HUES64 (cell line): ENCODE measurements around the gene SF3B1.
"Not testable (repeated sequence)": the region's sequence is repeated elsewhere in the genome, so short reads cannot be mapped to it uniquely, and the experiment has no call there.

Experiments
- H3K27ac ChIP-seq: 2 replicates; pipeline ENCODE4 v1.7.0; 2013; ENCODE audit warnings: low read depth, low read length, inconsistent platforms
- H3K27me3 ChIP-seq: 2 replicates; pipeline ENCODE4 v1.6.1; 2013; ENCODE audit warnings: mild to moderate bottlenecking, low read length; ENCODE audit not compliant: insufficient read depth
- H3K36me3 ChIP-seq: 2 replicates; pipeline ENCODE4 v1.6.1; 2013; ENCODE audit warnings: mild to moderate bottlenecking, low read length; ENCODE audit not compliant: insufficient read depth
- H3K4me1 ChIP-seq: 2 replicates; pipeline ENCODE4 v1.6.1; 2013; ENCODE audit warnings: mild to moderate bottlenecking, low read length, moderate library complexity; ENCODE audit not compliant: insufficient read depth
- H3K4me3 ChIP-seq: 2 replicates; pipeline ENCODE4 v1.5.1; 2013; ENCODE audit warnings: mild to moderate bottlenecking, low read length, moderate library complexity
- H3K9ac ChIP-seq: 2 replicates; pipeline ENCODE4 v1.6.1; 2013; ENCODE audit warnings: mild to moderate bottlenecking, low read depth, low read length
- H3K9me3 ChIP-seq: 2 replicates; pipeline ENCODE4 v1.6.1; 2013; ENCODE audit warnings: low read depth, low read length; ENCODE audit not compliant: insufficient read depth
- WGBS: fragments of 150-250, 120-280 bp; methylation state at CpG from one replicate; pipeline ENCODE4 v1.1.7; 2013; ENCODE audit warnings: missing lambda C conversion rate; 5-methylcytosine and 5-hydroxymethylcytosine counted together

SF3B1 gene

GRCh38 chr2:197405582-197405981, 29.2 kb downstream of the SF3B1 start:
- Histone ChIP-seq H3K9me3 (no peaks in the 10 kb centered on the region), H3K4me3 (no peak overlapping the region), H3K9ac (no peak overlapping the region), H3K36me3 (peaks cover 100% of the 10 kb centered on the region), H3K27ac (no peak overlapping the region), H3K27me3 (no peaks in the 10 kb centered on the region), H3K4me1 (no peaks in the 10 kb centered on the region)
- no CpG with 5 or more reads among the region's 2 CpGs for WGBS

GRCh38 chr2:197399887-197400540, 34.8 kb downstream of the SF3B1 start:
- 95% methylated on average over 5 of the region's 6 CpGs for WGBS

GRCh38 chr2:197398913-197399312, 35.9 kb downstream of the SF3B1 start:
- 99% methylated on average over 2 of the region's 2 CpGs for WGBS
- Histone ChIP-seq H3K9me3 (no peaks in the 10 kb centered on the region), H3K27ac (no peak overlapping the region), H3K36me3 (peaks cover 100% of the 10 kb centered on the region), H3K4me1 (no peaks in the 10 kb centered on the region), H3K4me3 (no peak overlapping the region), H3K27me3 (no peaks in the 10 kb centered on the region), H3K9ac (no peak overlapping the region)

More at GRCh38 chr2:197399887-197400540, 34.8 kb downstream of the SF3B1 start:
- H3K27ac ChIP-seq = no peak overlapping the region
- no peak overlapping the region for H3K4me3 ChIP-seq
- no peaks in the 10 kb centered on the region for H3K27me3 ChIP-seq
- no peaks in the 10 kb centered on the region for H3K9me3 ChIP-seq
- no peaks in the 10 kb centered on the region for H3K4me1 ChIP-seq
- peaks cover 100% of the 10 kb centered on the region for H3K36me3 ChIP-seq
- no peak overlapping the region for H3K9ac ChIP-seq

GRCh38 chr2:197391220-197391717, 43.6 kb downstream of the SF3B1 start:
- H3K36me3 ChIP-seq = peaks cover 59% of the 10 kb centered on the region
- no peak overlapping the region for H3K27ac ChIP-seq
- no peaks in the 10 kb centered on the region for H3K27me3 ChIP-seq
- H3K9ac ChIP-seq = no peak overlapping the region
- WGBS = 92% methylated on average over 1 of the region's 1 CpG
- no peaks in the 10 kb centered on the region for H3K4me1 ChIP-seq
- no peak overlapping the region for H3K4me3 ChIP-seq
- H3K9me3 ChIP-seq = no peaks in the 10 kb centered on the region

GRCh38 chr2:197388866-197389587, 45.8 kb downstream of the SF3B1 start:
- WGBS = 84% methylated on average over 4 of the region's 5 CpGs
- Histone ChIP-seq H3K9me3 (no peaks in the 10 kb centered on the region), H3K27ac (no peak overlapping the region)

GRCh38 chr2:197387179-197387578, 47.6 kb downstream of the SF3B1 start:
- no peak overlapping the region for H3K4me3 ChIP-seq
- H3K9me3 ChIP-seq = no peaks in the 10 kb centered on the region
- WGBS = 98% methylated on average over 8 of the region's 8 CpGs
- H3K27me3 ChIP-seq = no peaks in the 10 kb centered on the region
- H3K9ac ChIP-seq = no peak overlapping the region
- H3K27ac ChIP-seq = no peak overlapping the region
- no peaks in the 10 kb centered on the region for H3K4me1 ChIP-seq
- H3K36me3 ChIP-seq = peaks cover 19% of the 10 kb centered on the region

More at GRCh38 chr2:197388866-197389587, 45.8 kb downstream of the SF3B1 start:
- Histone ChIP-seq H3K4me3 (no peak overlapping the region), H3K27me3 (no peaks in the 10 kb centered on the region), H3K9ac (no peak overlapping the region), H3K36me3 (peaks cover 36% of the 10 kb centered on the region), H3K4me1 (no peaks in the 10 kb centered on the region)

GRCh38 chr2:197386242-197386641, 48.6 kb downstream of the SF3B1 start:
- no peak overlapping the region for H3K27ac ChIP-seq
- H3K4me3 ChIP-seq = no peak overlapping the region
- H3K36me3 ChIP-seq = peaks cover 10% of the 10 kb centered on the region
- WGBS = 83% methylated on average over 2 of the region's 2 CpGs
- H3K27me3 ChIP-seq = no peaks in the 10 kb centered on the region
- no peaks in the 10 kb centered on the region for H3K4me1 ChIP-seq
- H3K9ac ChIP-seq = no peak overlapping the region
- no peaks in the 10 kb centered on the region for H3K9me3 ChIP-seq

GRCh38 chr2:197383825-197384224, 51.0 kb downstream of the SF3B1 start:
- Histone ChIP-seq H3K4me1 (no peaks in the 10 kb centered on the region), H3K9me3 (no peaks in the 10 kb centered on the region), H3K27ac (no peak overlapping the region), H3K4me3 (no peak overlapping the region), H3K36me3 (no peaks in the 10 kb centered on the region), H3K9ac (no peak overlapping the region), H3K27me3 (no peaks in the 10 kb centered on the region)
- WGBS = 85% methylated on average over 3 of the region's 4 CpGs

- Histone ChIP-seq H3K27me3 (no peaks in the 10 kb centered on the region), H3K36me3 (no peaks in the 10 kb centered on the region), H3K4me1 (no peaks in the 10 kb centered on the region), H3K9ac (no peak overlapping the region), H3K9me3 (no peaks in the 10 kb centered on the region), H3K27ac (no peak overlapping the region), H3K4me3 (no peak overlapping the region)
- WGBS = 96% methylated on average over 1 of the region's 1 CpG
Observed at GRCh38 chr2:197381641-197382040, 53.2 kb downstream of the SF3B1 start.

- H3K27me3 ChIP-seq, H3K4me1 ChIP-seq, H3K27ac ChIP-seq, H3K4me3 ChIP-seq, H3K9me3 ChIP-seq, H3K9ac ChIP-seq, H3K36me3 ChIP-seq: not testable (repeated sequence)
- 92% methylated on average over 5 of the region's 5 CpGs for WGBS
Observed at GRCh38 chr2:197379918-197380309, 54.9 kb downstream of the SF3B1 start.

GRCh38 chr2:197379308-197379917, 55.4 kb downstream of the SF3B1 start:
- H3K4me3 ChIP-seq, H3K27ac ChIP-seq, H3K9ac ChIP-seq, H3K27me3 ChIP-seq, H3K9me3 ChIP-seq, H3K36me3 ChIP-seq, H3K4me1 ChIP-seq: not testable (repeated sequence)
- 100% methylated on average over 3 of the region's 3 CpGs for WGBS
